H9 (cell line): Measurements from ENCODE around the gene BCL2L15. TPM values are rescaled to one million over a fixed set of nuclear protein-coding genes. Genes with fewer than 3 reads are reported as not detected.

ENCODE experiments used
- DNase-seq: peaks from one replicate; pipeline ENCODE4 v3.0.0-alpha.2; 2017
- H2AFZ ChIP-seq: one replicate; pipeline ENCODE4 v1.6.1; 2013; ENCODE audit warnings: mild to moderate bottlenecking, low read length, control low read depth, moderate library complexity
- H2AK5ac ChIP-seq: 2 replicates; pipeline ENCODE4 v1.6.1; 2013; ENCODE audit warnings: low read length, control low read depth, mixed read lengths; ENCODE audit not compliant: insufficient read length
- H2BK120ac ChIP-seq: one replicate; pipeline ENCODE4 v1.6.1; 2013; ENCODE audit warnings: low read depth, mild to moderate bottlenecking, low read length, control low read depth, inconsistent platforms; ENCODE audit not compliant: poor library complexity, severe bottlenecking
- H2BK12ac ChIP-seq: 2 replicates; pipeline ENCODE4 v1.6.1; 2013; ENCODE audit warnings: low read length, control low read depth, mixed read lengths, low read depth; ENCODE audit not compliant: insufficient read length
- H2BK15ac ChIP-seq: 2 replicates; pipeline ENCODE4 v1.6.1; 2013; ENCODE audit warnings: low read depth, low read length, control low read depth
- H2BK20ac ChIP-seq: one replicate; pipeline ENCODE4 v1.6.1; 2013; ENCODE audit warnings: low read depth, mild to moderate bottlenecking, low read length, control low read depth, inconsistent platforms; ENCODE audit not compliant: poor library complexity, severe bottlenecking
- H2BK5ac ChIP-seq: 2 replicates; pipeline ENCODE4 v1.6.1; 2013; ENCODE audit warnings: low read length, control low read depth, mixed read lengths; ENCODE audit not compliant: insufficient read length
- H3K14ac ChIP-seq: 2 replicates; pipeline ENCODE4 v1.6.1; 2013; ENCODE audit warnings: low read length, control low read depth; ENCODE audit not compliant: insufficient read depth
- H3K18ac ChIP-seq: 2 replicates; pipeline ENCODE4 v1.6.1; 2013; ENCODE audit warnings: low read depth, mild to moderate bottlenecking, mixed read lengths, low read length, control low read depth; ENCODE audit not compliant: insufficient read length
- H3K23ac ChIP-seq: 2 replicates; pipeline ENCODE4 v1.6.1; 2013; ENCODE audit warnings: low read length, control low read depth, mixed read lengths, low read depth; ENCODE audit not compliant: insufficient read length
- H3K23me2 ChIP-seq: 2 replicates; pipeline ENCODE4 v1.6.1; 2013; ENCODE audit warnings: low read depth, mild to moderate bottlenecking, mixed read lengths, low read length, control low read depth; ENCODE audit not compliant: insufficient read length, poor library complexity, severe bottlenecking
- H3K27ac ChIP-seq: 2 replicates; pipeline ENCODE4 v1.5.1; 2013; ENCODE audit warnings: low read length, control low read depth, mixed read lengths, low read depth; ENCODE audit not compliant: insufficient read length
- H3K27me3 ChIP-seq: 2 replicates; pipeline ENCODE4 v1.6.1; 2013; ENCODE audit warnings: low read length, control low read depth, inconsistent platforms; ENCODE audit not compliant: insufficient read depth
- H3K4ac ChIP-seq: 2 replicates; pipeline ENCODE4 v1.6.1; 2013; ENCODE audit warnings: low read depth, mild to moderate bottlenecking, control low read depth, inconsistent platforms, low read length, moderate library complexity
- H3K4me1 ChIP-seq: 2 replicates; pipeline ENCODE4 v1.6.1; 2013; ENCODE audit warnings: low read length, control low read depth, inconsistent platforms; ENCODE audit not compliant: insufficient read depth
- H3K4me2 ChIP-seq: 2 replicates; pipeline ENCODE4 v1.6.1; 2013; ENCODE audit warnings: low read length, control low read depth, mixed read lengths; ENCODE audit not compliant: insufficient read length, insufficient read depth
- H3K56ac ChIP-seq: 2 replicates; pipeline ENCODE4 v1.6.1; 2013; ENCODE audit warnings: low read depth, mild to moderate bottlenecking, mixed read lengths, low read length, control low read depth; ENCODE audit not compliant: insufficient read length
- H3K79me1 ChIP-seq: 2 replicates; pipeline ENCODE4 v1.6.1; 2013; ENCODE audit warnings: low read depth, mild to moderate bottlenecking, moderate library complexity, low read length, control low read depth, inconsistent platforms; ENCODE audit not compliant: insufficient read depth, poor library complexity, severe bottlenecking
- H3K79me2 ChIP-seq: 2 replicates; pipeline ENCODE4 v1.6.1; 2013; ENCODE audit warnings: low read length, control low read depth, inconsistent platforms; ENCODE audit not compliant: insufficient read depth
- H3K9ac ChIP-seq: 2 replicates; pipeline ENCODE4 v1.6.1; 2013; ENCODE audit warnings: low read length, control low read depth, mixed read lengths; ENCODE audit not compliant: insufficient read length; ENCODE audit errors: extremely low read depth
- H3K9me3 ChIP-seq: one replicate; pipeline ENCODE4 v1.6.1; 2013; ENCODE audit warnings: low read depth, low read length, inconsistent platforms; ENCODE audit not compliant: control insufficient read depth
- H3T11ph ChIP-seq: one replicate; pipeline ENCODE4 v1.6.1; 2013; ENCODE audit warnings: mild to moderate bottlenecking, low read length, control low read depth, inconsistent platforms
- H4K20me1 ChIP-seq: one replicate; pipeline ENCODE4 v1.6.1; 2013; ENCODE audit not compliant: control insufficient read depth, insufficient read length, insufficient read depth
- H4K5ac ChIP-seq: 2 replicates; pipeline ENCODE4 v1.6.1; 2013; ENCODE audit warnings: low read depth, mild to moderate bottlenecking, mixed read lengths, low read length, control low read depth; ENCODE audit not compliant: insufficient read length
- H4K8ac ChIP-seq: replicated peaks from 2 replicates; pipeline ENCODE4 v1.6.1; 2013; ENCODE audit warnings: low read length, control low read depth, mixed read lengths, low read depth; ENCODE audit not compliant: insufficient read length
- H4K91ac ChIP-seq: 2 replicates; pipeline ENCODE4 v1.6.1; 2013; ENCODE audit warnings: low read depth, mild to moderate bottlenecking, moderate library complexity, mixed read lengths, low read length, control low read depth; ENCODE audit not compliant: insufficient read length
- H3K27ac Mint-ChIP-seq, 3 experiments: 2 replicates in 2 of 3; 3 replicates in 1 of 3; pipeline ENCODE4 v1.8.0; 2020 to 2021; ENCODE audit warnings: mixed read lengths in 3 of 3, mild to moderate bottlenecking in 1 of 3, moderate library complexity in 1 of 3
- H3K27me3 Mint-ChIP-seq: 2 replicates; pipeline ENCODE4 v1.8.0; 2021; ENCODE audit warnings: low read depth, mild to moderate bottlenecking, moderate library complexity, mixed read lengths
- H3K36me3 Mint-ChIP-seq, 3 experiments: 2 replicates in 2 of 3; 3 replicates in 1 of 3; pipeline ENCODE4 v1.8.0; 2020 to 2021; ENCODE audit warnings: low read depth in 3 of 3, mixed read lengths in 3 of 3; ENCODE audit not compliant: insufficient read depth in 1 of 3
- H3K4me1 Mint-ChIP-seq, 2 experiments: 2 replicates each; pipeline ENCODE4 v1.8.0; 2020; ENCODE audit warnings: mixed read lengths in 2 of 2
- H3K4me3 Mint-ChIP-seq, 2 experiments: 2 replicates in 1 of 2; 3 replicates in 1 of 2; pipeline ENCODE4 v1.8.0; 2020 to 2021; ENCODE audit warnings: mild to moderate bottlenecking in 2 of 2, mixed read lengths in 2 of 2, moderate library complexity in 1 of 2
- H3K9me3 Mint-ChIP-seq, 2 experiments: 2 replicates in 1 of 2; 3 replicates in 1 of 2; pipeline ENCODE4 v1.8.0; 2020; ENCODE audit warnings: mild to moderate bottlenecking in 2 of 2, mixed read lengths in 2 of 2, moderate library complexity in 1 of 2
- WGBS: extraction: QIAGEN DNeasy Blood & Tissue Kit; methylation state at CpG from one replicate; pipeline ENCODE4 v1.1.7; 2013; ENCODE audit warnings: missing lambda C conversion rate, low lambda C conversion rate, mixed read lengths; ENCODE audit not compliant: insufficient read length; ENCODE audit errors: extremely low coverage; 5-methylcytosine and 5-hydroxymethylcytosine counted together
- total RNA-seq: library from RNA; stranded (reverse); gene quantifications from 2 replicates; pipeline ENCODE4 v1.2.1, GENCODE V29; 2021
- TF ChIP-seq, protein P1 (sequence below): fragments of 200-600 bp; sonication (generic); conservative IDR thresholded peaks from 3 replicates; pipeline ENCODE4 v1.8.0; 2021; ENCODE audit warnings: antibody characterized with exemption, mild to moderate bottlenecking

Gene BCL2L15
- total RNA-seq, 1 experiment from 2014 or later, result 0.22 TPM

DNA sequence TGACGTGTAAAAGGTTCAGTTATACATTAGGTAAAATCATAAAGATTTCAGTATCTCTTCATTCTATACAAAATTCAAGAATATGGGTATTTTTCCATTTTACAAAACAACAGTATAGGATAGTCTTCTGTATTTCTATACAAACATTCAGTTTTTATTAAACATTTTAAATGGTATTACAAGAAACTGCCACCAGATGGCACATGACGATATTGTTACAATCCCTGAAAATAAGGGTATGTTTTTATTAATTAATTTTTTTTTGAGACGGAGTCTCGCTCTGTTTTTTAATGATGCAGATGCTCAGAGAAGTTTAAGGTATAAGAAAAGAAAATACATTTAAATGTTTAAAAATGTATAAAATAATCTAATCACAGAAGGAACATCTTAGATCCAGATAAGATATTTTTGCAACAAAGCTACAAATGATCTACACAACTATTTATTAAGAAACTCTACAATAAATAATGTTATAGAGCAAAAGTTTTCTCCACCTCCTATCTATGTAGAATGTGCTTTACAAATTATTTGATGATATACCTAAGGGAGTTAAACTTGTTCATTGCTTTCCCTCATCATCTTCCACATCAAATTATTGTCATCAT is 51.6 kb downstream of the BCL2L15 start:
- no peaks in the 10 kb centered on the region for H3K4me1 ChIP-seq
- no peak overlapping the region for H3K14ac ChIP-seq
- H4K8ac ChIP-seq, result no peak overlapping the region
- no peak overlapping the region for H3K4ac ChIP-seq
- no peak overlapping the region for H2BK5ac ChIP-seq
- H3K4me1 Mint-ChIP-seq, result no peaks in the 10 kb centered on the region
- H3K23me2 ChIP-seq, result no peaks in the 10 kb centered on the region
- no peak overlapping the region for H3K27ac Mint-ChIP-seq
- no peak overlapping the region for H3T11ph ChIP-seq
- H3K9ac ChIP-seq, result no peak overlapping the region
- no peak overlapping the region for H3K4me2 ChIP-seq
- TF ChIP-seq, protein P1, sequence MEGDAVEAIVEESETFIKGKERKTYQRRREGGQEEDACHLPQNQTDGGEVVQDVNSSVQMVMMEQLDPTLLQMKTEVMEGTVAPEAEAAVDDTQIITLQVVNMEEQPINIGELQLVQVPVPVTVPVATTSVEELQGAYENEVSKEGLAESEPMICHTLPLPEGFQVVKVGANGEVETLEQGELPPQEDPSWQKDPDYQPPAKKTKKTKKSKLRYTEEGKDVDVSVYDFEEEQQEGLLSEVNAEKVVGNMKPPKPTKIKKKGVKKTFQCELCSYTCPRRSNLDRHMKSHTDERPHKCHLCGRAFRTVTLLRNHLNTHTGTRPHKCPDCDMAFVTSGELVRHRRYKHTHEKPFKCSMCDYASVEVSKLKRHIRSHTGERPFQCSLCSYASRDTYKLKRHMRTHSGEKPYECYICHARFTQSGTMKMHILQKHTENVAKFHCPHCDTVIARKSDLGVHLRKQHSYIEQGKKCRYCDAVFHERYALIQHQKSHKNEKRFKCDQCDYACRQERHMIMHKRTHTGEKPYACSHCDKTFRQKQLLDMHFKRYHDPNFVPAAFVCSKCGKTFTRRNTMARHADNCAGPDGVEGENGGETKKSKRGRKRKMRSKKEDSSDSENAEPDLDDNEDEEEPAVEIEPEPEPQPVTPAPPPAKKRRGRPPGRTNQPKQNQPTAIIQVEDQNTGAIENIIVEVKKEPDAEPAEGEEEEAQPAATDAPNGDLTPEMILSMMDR, result peak; percentile 76
- H3K27me3 Mint-ChIP-seq, result peaks cover 6% of the 10 kb centered on the region
- H2BK120ac ChIP-seq, result no peak overlapping the region
- no peak overlapping the region for H4K5ac ChIP-seq
- no peak overlapping the region for H2BK20ac ChIP-seq
- H2AFZ ChIP-seq, result no peak overlapping the region
- H3K4me3 Mint-ChIP-seq, result no peak overlapping the region
- H4K20me1 ChIP-seq, result no peaks in the 10 kb centered on the region
- H2BK12ac ChIP-seq, result no peak overlapping the region
- H3K79me2 ChIP-seq, result no peaks in the 10 kb centered on the region
- no CpG with 5 or more reads among the region's 4 CpGs for WGBS
- H3K23ac ChIP-seq, result no peak overlapping the region
- no peak overlapping the region for H4K91ac ChIP-seq
- H3K18ac ChIP-seq, result no peak overlapping the region
- H2AK5ac ChIP-seq, result no peak overlapping the region
- H3K27me3 ChIP-seq, result no peaks in the 10 kb centered on the region
- no peaks in the 10 kb centered on the region for H3K79me1 ChIP-seq
- no peak overlapping the region for H3K27ac ChIP-seq
- H3K9me3 Mint-ChIP-seq, result no peaks in the 10 kb centered on the region
- H2BK15ac ChIP-seq, result no peak overlapping the region
- H3K56ac ChIP-seq, result no peak overlapping the region
- H3K36me3 Mint-ChIP-seq, result no peaks in the 10 kb centered on the region
- DNase-seq, result no peak
- no peaks in the 10 kb centered on the region for H3K9me3 ChIP-seq
